Glomerular endothelial cell (primary cell): Measurements from ENCODE around the gene RNF151. TPM values are rescaled to one million over a fixed set of nuclear protein-coding genes. Genes with fewer than 3 reads are reported as not detected.
"Not testable (repeated sequence)": the region's sequence is repeated elsewhere in the genome, so short reads cannot be mapped to it uniquely, and the experiment has no call there.

Experiments
- DNase-seq: peaks from one replicate; pipeline ENCODE4 v3.0.0-alpha.2; 2011; ENCODE audit warnings: low read depth, low spot score; ENCODE audit errors: extremely low read depth
- total RNA-seq: library from RNA; depleted of rRNA; stranded (reverse); fragments of >200 nt; gene quantifications from 2 replicates; pipeline ENCODE4 v1.2.3, GENCODE V29; 2015

RNF151 gene
- not detected in 2 replicates for total RNA-seq

DNA sequence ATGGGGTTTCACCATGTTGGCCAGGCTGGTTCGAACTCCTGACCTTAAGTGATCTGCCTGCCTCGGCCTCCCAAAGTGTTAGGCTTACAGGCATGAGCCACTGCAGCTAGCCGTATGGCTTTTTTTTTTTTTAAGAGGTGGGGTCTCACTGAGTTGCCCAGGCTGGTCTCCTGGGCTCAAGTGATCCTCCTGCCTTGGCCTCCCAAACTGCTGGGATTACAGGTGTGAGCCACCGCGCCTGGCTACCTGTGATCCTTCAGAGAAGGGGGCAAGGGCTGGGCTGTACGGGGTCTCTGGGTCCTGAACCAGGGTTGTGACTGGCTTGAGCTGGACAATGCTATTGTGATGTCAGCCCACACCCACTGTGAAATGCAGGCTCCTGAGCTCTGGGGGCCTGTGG lies at the start of gene RNF151:
TSS of gene RNF151 (plus strand) at position 397 of the 400 bp plus-strand sequence. CDS start 26 bp downstream, outside the sequence.
- no peak for DNase-seq

GRCh38 chr16:1917056-1917664 lies 49.5 kb upstream of the RNF151 start:
- DNase-seq = no peak

GRCh38 chr16:1917665-1918350 lies 48.8 kb upstream of the RNF151 start:
- no peak for DNase-seq

GRCh38 chr16:1918351-1919326 lies 48.0 kb upstream of the RNF151 start, which contains the start of gene HS3ST6:
TSS of gene HS3ST6 (minus strand) at chr16:1918415. CDS start at chr16:1918323, 92 bp downstream.
- DNase-seq = no peak

DNA sequence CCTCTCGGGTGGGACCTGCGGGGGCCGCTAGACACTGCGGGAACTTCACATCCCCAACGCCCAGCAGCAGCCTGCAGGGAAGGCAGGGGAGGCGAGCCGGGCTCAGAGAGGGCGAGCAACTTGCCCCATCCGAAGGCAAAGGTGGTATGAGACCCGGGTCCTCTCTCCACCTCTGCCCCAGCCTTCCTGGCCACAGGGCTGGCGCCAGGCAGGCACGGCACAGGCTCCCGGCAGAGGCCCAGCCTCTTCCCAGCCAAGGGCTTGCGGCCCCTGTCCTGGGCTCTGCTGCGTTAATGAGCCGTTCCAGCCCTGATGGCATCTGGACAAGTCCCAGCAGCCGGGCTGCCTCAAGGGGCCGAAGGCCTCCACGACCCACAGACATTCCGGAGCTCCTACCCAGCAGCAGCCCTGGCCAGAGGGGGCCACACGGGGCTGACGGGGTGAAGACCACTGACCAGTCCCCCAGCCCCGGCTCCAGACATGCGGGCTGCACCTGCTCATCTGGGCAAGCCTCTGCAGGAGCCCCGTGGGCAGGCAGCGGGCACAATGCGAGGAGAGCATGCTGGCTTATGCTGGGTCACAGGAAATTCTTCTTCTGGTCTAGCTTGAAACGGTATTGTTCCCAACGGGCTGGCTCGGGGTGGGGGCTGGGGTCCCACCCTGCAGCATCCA lies 47.2 kb upstream of the RNF151 start:
- no peak for DNase-seq

GRCh38 chr16:1920122-1920521 lies 46.5 kb upstream of the RNF151 start:
- DNase-seq = not testable (repeated sequence)

DNA sequence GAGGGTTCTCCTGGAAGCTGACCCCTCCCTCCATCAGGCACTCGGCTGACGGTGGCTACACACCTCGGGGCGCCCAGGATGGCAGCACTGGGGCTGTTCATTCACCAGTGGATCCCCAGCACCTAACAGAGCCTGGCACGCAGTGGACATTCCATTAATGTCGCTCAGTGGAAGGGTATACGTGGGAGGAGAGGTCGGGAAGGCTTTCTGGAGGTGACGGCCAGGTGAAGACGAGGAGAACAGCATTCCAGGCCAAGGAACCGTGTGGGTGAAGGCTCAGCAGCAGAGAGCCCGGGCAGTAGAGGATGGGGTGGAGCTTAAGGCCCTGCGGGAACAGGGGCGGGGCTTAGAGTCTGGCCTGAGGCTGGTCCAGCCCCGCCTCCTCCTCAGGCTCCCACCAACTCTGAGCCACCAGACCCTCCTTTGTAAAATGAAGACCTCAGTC lies 45.9 kb upstream of the RNF151 start:
- no peak for DNase-seq

GRCh38 chr16:1922357-1922756 lies 44.3 kb upstream of the RNF151 start:
- no peak for DNase-seq

- DNase-seq = no peak
Measured at GRCh38 chr16:1923299-1924034, 43.2 kb upstream of the RNF151 start.

DNA sequence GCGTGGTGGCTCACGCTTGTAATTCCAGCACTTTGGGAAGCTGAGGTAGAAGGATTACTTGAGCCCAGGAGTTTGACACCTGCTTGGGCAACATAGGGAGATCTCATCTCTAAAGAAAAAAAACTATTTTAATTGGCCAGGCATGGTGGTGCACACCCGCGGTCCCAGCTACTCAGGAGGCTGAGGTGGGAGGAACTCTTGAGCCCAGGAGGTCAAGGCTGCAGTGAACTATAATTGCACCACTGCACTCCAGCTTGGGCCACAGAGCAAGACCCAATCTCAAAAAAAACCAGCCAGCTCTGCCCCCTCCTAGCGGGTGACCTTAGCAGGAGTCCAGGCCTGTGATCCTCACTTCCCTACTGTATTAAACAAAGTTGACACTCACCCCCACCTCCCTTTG lies 42.6 kb upstream of the RNF151 start:
- no peak for DNase-seq

GRCh38 chr16:1926271-1926670 lies 40.4 kb upstream of the RNF151 start:
- DNase-seq = no peak

DNA sequence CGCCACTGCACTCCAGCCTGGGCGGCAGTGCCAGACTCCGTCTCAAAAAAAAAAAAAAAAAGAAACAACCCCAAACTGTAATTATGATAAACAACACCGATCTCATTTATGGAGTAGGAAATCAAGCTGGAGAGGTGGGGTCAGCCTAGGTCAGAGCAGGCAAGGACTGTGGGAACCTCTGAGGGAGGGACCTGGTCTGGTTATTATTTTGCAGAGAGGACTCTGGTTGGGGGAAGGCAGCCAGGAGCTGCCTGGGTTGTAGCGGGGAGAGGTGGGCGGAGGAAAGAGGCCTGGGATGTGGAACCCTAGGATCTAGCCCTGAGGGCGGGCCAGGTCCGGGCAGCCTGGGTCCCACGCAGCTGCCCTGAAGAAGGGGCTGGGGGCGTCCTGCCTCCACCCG lies 37.6 kb upstream of the RNF151 start:
- no peak for DNase-seq

- DNase-seq = no peak
Measured at GRCh38 chr16:1929578-1930337, 36.9 kb upstream of the RNF151 start.

DNA sequence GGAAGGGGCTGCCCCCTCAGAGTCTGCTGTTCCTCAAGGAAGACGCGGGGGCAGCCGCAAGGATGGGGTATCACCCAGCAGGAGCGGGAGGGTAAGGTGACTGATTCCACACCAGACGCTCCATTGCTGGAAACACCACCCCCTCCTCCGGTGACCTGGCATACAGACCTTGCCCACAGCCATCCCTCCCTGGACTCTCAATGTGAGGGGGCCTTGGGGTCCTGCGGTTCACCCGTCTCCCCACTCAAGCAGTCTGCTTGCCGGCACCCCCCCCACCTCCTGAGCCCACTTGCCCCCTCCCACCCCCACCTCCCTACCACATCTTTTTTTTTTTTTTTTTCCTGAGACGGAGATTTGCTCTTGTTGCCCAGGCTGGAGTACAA lies 36.3 kb upstream of the RNF151 start:
- DNase-seq = no peak

GRCh38 chr16:1932050-1933028 lies 34.3 kb upstream of the RNF151 start:
- DNase-seq = no peak

DNA sequence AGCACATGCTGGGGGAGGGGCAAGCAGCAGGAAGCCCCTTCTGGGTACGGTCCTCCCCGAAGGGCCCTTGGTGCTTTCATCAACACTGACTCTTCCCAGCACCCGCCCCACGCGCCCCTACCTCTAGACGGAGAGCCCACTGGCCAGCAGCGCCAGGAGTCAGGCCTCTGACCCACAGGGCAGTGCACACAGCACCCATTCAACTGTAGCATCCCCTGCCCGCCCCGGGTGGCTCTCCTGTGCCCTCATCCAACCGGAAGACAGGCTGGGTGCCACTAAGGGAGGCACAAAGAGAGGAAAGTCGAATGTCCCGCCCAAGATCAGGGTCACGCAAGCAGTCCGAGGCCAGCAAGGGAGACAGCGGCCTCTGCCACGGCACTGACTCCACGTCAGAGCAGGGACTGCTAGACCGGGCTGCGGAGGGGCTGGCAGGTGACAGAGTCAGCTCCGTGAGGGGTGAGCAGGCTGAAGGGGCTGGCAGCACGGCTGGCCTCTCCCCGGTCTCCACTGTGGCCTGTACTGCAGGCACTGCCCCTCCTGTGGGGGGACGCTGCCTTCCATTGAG lies 33.5 kb upstream of the RNF151 start:
- DNase-seq = no peak

- DNase-seq = no peak
Measured at GRCh38 chr16:1936945-1937479, 29.6 kb upstream of the RNF151 start.
